RKO (cell line): ENCODE measurements around the gene CNOT3.
"Not testable (repeated sequence)": the region's sequence is repeated elsewhere in the genome, so short reads cannot be mapped to it uniquely, and the experiment has no call there.

Experiments used
- DNase-seq: peaks from one replicate; pipeline ENCODE4 v3.0.0-alpha.2; 2016; ENCODE audit warnings: low spot score

CNOT3 gene

DNA sequence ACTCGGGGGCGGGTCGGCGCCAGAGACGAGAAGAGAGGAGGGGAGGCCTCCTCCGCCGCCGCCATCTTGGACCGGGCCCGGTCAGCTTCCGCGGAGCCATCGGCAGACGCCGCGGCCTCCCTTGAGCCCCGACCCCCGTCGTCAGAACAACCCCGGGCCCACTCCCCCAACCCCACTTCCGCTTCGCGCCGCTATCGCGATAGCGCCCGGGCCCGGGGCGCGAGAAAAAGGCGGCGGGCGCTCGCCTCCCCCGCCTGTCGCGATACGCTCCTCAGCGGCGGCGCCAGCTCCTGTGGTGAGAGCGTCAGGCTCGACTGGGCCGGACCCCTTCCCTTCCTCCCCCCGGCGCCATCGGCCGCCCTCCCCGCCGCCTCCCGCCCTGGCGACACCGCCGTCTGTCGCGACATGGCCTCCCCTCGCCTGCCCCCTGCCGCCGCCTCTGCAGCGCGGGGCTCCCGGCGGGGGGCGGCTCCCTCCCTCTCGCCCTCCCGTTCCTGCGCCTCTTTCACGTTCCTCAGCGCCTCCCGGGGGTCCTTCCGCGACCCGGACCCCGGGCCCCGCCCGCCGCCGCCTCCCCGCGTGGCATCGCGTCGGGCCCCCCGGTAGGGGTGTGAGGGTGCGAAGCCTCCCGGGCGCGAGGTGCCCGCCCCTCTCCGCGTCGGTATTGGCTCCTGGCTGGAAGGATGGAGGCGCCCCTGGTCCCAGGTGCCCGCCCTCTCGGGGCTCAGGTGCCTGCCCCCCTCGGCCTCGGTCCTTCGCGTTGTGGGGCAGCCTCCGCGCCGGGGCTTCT lies at the start of gene CNOT3:
TSS of gene CNOT3 (plus strand) at position 64 of the 790 bp plus-strand sequence. CDS start 5,217 bp downstream, outside the sequence.
- DNase-seq: no peak

DNA sequence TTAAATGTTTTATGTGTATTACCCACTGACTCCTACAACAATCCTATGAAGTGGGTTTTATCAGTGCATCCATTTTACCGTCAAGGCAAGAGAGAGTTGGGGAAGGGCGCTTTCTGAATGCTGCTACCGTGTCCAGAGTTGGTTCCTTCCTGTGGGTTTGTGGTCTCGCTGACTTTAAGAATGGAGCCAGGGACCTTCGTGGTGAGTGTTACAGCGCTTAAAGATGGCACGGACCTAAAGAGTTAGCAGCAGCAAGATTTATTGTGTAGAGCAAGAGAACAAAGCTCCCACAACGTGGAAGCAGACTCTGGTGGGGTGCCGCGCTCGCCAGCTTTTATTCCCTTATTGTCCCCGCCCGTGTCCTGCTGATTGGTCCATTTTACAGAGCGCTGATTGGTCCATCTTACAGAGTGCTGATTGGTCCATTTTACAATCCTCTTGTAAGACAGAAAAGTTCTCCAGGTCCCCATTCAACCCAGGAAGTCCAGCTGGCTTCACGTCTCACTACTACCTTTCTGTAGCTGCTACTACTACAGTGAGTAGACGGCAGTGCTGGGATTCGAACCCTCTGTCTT lies 43.0 kb upstream of the CNOT3 start:
- no peak for DNase-seq

DNA sequence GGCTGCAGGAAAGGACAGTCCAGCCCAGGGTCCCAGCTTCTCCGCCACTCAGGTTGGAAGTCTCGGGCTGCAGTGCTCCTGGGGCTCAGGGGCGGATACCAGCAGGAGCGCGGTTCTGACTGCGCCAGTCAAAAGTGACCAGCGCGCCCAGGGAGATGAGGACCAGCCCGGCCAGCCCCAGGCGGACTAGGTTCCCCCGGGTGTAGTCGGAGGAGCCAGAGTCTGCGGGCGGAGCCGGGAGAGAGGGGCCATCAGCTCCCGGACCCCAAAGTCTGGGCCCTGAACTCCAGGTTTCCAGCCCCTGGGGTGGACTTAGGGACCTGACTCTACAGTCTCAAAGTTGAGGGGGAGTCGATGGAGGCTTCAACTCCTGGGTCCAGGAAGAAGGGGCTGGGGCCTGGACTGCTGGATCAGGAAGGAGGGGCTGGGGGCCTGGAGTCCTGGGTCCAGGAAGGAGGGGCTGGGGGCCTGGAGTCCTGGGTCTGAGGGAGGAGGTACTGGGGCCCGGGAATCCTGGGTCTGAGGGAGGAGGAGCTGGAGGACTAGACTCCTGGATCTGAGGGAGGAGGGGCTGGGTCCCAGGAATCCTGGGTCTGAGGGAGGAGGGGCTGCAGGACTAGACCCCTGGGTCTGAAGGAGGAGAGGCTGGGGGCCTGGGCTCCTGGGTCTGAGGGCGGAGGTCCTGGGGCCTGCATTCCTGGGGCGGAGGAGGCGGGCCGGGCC lies 42.3 kb upstream of the CNOT3 start:
- no peak for DNase-seq

DNA sequence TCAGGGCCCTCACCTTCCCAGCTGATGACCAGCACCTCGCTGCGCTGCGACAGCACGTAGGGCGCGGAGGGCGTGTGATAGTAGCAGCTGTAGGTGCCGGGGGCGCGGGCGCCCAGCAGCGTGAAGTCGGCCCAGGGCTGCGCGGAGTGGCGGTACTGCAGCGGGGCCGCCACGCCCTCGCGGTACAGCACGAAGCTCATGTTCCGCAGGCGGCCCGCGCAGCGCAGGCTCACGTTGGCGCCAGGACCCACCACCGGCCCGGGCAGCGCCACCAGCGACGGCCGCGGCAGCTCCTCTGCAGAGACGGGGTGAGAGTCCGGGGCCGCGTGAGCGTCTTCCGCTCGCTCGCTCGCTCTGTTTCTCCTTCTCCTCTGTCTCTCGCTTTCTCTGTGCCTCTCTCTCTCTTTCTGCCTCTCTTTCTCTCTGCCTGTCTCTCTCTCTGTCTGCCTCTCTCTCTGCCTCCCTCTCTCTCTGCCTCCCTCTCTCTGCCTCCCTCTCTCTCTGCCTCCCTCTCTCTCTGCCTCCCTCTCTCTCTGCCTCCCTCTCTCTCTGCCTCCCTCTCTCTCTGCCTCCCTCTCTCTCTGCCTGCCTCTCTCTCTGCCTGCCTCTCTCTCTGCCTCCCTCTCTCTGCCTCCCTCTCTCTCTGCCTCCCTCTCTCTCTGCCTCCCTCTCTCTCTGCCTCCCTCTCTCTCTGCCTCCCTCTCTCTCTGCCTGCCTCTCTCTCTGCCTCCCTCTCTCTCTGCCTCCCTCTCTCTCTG lies 41.5 kb upstream of the CNOT3 start:
- DNase-seq: peak; percentile 46

DNA sequence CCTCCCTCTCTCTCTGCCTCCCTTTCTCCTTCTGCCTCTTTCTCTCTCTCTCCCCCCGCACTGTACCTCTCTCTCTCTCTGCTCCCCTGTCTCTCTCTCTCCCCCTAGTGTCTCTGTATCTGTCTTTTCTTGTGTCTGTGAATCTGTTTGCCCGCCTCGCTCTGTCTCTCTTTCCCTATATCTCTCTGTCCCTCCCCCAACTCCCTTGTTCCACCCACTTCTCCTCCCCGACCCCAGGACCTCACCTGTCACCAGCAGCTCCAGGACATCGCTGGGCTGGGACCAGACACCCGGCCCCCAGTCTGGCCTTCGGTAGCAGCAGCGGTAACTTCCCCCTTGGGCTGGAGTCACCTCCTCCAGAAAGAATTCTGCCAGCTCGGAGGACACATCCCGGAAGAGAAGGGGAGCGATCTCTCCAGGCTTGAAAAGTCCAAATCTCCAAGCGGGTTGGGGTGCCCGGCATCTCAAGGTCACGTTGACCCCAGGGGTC lies 40.9 kb upstream of the CNOT3 start:
- peak; percentile 53 for DNase-seq

DNA sequence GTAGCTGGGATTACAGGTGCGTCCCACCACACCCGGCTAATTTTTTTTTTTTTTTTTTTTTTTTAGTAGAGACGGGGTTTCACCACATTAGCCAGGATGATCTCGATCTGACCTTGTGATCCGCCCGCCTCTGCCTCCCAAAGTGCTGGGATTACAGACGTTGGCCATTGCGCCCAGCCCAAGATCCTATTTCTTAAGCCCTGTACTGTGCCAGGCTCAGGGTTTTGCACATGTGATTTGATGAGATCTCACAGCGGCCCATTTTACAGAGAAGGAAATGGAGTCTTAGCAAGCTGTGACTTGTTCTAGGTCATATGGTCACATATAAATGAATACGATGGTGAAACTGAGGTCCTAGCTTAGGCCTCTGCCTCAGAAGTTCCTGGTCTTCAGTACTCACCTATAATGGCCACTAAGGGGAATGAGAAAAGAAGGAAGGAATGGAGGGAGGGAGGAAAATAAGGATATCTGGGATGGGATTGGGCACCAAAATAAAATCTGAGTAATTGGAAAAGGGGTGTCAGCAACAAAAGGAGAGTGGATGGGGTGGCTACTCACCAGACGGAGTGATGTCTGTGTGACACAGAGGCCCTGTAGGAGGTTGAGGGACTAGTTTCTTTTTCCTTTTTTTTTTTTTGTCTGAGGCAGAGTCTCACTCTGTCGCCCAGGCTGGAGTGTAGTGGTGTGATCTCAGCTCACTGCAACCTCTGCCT lies 38.2 kb upstream of the CNOT3 start:
- DNase-seq: no peak

DNA sequence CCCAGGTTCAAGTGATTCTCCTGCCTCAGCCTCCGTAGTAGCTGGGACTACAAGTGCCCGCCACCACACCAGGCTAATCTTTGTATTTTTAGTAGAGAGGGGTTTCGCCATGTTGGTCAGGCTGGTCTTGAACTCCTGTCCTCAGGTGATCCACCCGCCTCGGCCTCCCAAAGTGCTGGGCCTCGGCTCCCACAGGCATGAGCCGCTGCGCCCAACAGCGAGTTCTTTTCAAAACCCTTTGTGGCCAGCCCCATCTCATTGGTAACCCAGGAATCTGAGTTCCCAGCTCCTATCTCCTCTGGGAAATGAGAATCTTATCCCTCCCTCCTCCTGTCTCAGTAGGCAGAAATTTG lies 37.7 kb upstream of the CNOT3 start:
- not testable (repeated sequence) for DNase-seq

DNA sequence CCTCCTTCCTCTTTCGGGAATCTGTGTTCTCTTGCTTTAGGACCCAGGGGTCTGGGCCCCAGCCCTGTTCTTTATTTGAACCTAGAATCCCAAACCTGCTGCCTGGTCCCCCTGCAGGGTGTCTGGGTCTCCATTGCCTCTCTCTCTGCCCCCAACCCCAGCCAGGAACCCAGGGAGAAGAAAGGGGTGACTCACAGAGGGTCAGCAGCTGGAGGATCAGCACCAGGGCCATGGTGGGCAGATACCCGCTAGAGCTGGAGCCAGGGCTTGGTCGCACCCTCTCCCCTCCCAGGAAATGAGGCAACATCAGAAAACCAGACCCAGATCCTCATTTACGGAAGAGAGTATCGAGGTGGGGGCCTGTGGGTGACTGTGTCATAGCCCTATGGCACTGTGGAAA lies 37.0 kb upstream of the CNOT3 start, which contains the start of gene OSCAR:
TSS of gene OSCAR (minus strand) at position 243 of the 400 bp plus-strand sequence. CDS start at position 232, 11 bp downstream.
- DNase-seq: no peak

DNA sequence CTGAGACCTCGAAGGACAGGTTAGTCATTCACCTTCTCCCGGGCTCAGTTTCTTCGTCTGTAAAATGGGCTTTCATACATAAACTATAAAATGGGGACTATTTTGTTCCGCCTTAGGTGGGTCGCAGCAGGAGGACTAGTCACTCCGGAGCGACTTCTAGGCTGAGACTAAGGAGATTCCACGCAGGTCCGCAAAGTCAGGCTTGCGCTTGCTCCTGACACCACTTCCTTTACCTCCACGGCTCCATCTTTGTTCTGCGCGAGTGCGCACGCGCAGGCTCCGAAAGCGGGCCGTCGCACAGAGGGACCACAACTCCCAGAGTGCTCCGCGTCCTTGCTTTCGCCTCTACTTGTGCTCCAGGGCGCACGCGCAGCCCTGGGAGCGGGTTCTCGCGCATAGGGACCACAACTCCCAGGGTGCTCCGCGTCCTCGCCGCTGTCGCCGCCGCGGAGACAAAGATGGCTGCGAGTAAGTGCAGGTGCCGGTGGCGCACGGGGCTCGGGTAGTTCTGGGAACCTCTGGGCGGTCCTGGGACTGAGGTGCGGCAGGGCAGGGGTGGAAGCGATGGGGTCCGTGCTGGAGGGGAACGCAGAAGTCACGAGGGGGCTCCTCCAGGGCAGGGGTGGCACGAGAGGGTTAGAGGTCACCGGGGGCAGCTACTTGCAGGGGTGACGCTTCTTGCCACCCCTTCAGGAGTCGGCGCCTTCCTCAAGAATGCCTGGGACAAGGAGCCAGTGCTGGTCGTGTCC lies 35.0 kb upstream of the CNOT3 start, which contains the start of gene NDUFA3:
TSS of gene NDUFA3 (plus strand) at position 435 of the 749 bp plus-strand sequence. CDS start at position 459, 24 bp downstream.
- peak; percentile 98 for DNase-seq

DNA sequence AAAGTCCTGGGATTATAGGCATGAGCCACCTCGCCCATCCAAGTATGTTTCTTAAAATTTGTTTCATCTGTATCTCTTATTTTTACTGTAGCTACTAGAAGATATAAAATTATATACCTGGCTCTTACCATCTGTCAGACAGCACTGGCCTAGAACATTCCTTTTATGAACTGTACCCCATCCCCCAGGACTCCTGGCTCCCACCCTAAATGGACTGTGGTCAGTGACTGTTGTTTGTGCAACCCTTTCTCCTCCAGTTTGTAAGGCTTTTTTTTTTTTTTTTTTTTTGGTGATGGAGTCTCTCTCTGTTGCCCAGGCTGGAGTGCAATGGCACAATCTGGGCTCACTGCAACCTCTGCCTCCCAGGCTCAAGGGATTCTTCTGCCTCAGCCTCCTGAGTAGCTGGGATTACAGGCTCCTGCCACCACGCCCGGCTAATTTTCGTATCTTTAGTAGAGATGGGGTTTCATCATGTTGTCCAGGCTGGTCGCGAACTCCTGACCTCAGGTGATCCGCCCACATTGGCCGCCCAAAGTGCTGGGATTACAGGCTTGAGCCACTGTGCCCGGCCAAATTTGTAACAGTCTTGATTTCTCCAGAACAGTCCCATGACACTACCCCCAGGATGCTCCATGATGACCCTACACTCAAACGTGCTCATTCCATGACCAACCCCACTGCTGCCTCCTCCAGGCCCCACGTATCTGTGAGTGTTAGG lies 32.4 kb upstream of the CNOT3 start:
- DNase-seq: no peak

DNA sequence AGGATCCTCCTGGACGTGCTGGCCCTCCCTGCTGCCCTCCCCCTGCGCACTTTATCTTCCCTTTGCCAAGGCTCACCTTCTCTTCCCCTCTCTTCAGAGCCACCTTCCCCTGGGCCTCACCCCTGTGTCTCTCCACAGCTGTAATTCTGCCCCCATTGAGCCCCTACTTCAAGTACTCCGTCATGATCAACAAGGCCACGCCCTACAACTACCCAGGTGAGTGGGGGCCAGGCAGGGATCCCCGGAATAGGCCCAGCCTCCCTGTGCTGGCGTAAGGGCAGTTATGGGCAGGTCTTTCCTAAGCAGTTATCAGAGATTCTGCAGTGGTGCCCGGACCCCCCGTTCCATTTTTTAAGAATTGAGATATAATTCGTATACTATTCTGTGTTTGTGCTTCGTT lies 31.8 kb upstream of the CNOT3 start:
- DNase-seq: no peak

DNA sequence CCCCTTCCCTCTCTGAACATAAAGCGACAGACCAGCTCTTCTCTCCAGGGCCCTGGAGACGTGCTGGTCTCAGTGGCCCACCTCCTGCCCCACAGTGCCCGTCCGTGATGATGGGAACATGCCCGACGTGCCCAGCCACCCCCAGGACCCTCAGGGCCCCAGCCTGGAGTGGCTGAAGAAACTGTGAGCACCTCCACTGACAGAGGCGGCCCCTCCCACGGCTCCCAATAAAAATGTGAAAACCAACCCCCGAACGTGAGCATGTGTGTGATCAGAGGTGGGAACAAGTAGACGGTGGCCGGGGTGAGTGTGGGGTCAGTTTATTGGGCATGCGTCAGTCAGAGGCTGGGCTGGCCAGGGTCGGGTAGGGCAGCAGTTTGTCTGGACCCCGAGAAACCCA lies 30.8 kb upstream of the CNOT3 start:
- no peak for DNase-seq

DNA sequence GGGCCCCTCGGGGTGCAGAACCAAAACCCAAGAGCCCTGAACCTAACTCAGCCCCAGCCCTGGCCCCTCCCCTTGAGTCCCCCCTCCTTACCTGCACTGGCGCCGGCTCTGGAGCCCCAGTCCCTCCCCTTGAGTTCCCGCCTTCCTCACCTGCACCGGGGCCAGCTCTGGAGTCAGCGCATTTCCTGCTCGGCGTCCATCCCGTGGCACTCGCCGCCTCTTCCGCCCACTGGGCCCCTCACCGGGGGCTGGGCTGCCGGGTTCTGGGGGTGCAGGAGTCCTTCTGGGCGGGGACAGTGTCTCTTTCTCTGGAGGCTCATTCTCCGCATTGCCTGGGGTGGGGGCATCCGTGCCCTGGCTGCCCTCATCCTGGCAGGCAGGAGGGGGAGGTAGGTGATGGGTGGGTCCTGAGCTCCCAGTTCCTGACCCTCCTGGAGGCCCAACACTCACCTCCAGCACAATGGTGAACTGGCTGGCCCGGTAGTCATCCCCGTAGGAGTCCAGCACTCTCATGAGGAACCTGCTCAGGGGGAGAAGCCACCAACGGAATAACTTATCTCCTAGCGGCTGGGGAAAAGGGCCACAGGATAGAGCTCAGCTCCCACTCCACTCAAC lies 29.6 kb upstream of the CNOT3 start:
- DNase-seq: no peak

DNA sequence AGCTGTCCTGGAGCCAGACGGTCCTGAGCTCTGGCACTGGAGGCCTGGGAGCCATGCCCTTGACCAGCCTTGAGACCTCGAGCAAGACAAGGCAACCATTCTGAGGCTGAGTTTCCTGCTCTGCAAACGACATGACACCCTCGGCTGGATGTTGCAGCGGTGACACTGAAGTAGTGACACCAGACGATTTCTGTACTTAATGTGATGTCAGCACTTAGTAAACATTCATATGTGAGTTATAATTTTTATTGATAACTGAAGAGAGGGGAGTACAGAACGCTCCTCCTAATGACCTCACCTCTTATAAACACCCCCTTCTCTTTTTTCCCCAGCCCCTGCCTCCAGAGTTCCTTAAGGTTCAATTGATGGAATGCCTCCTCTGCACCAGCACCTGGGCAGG lies 29.1 kb upstream of the CNOT3 start:
- no peak for DNase-seq

DNA sequence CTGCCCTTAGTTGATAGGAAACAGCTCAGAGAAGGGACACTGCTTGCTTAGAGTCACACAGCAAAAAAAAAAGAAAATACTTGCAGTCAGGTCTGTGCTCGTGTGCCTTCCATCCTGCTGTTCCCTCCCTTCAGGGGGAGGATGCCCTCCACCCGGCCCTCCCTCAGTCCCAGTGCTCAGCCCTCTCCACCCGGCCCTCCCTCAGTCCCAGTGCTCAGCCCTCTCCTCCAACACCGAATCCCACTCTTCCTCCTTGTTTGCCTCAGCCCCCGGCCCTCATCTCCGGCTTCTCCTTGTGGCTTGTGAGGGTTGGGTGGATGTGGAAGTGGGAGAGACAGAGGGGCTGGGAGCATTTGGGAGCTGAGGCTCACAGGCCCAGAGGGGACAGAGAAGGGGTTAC lies 27.9 kb upstream of the CNOT3 start:
- no peak for DNase-seq

DNA sequence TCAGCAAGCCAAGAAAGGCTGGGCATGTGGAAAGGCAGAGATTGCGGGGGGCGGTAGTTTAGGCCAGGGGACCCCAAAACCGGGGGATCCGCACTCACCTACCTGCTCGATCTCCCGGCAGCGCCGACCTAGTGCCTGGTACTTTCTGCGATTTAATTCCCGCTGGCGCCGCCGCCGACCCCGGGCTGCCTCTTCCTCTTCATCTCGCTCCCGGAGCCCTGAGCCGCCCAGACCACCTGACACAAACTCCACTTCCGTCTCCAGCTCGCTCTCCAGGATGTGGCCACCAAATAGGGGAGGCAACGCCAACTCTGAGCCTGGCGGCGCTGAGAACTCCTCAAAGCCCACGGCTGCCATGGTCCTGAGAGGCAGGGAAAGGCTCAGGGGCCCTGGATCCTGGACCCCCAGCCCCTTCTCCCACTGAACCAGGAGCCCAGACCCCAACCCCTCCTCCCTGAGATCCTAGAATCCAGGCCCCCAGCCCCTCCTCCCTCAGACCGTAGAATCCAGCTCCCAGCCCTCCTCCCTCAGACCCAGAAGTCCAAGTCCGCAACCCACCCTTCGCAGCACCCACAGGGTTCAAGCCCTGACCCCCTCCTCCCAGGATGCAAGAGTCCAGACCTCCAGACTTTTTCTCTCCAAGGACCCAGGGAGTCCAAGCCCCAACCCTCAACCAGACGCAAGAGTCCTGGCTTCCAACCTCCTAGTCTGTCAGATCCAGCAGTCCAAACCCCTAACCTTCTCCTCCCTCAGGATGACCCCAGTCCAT lies 23.0 kb upstream of the CNOT3 start:
- DNase-seq: no peak

DNA sequence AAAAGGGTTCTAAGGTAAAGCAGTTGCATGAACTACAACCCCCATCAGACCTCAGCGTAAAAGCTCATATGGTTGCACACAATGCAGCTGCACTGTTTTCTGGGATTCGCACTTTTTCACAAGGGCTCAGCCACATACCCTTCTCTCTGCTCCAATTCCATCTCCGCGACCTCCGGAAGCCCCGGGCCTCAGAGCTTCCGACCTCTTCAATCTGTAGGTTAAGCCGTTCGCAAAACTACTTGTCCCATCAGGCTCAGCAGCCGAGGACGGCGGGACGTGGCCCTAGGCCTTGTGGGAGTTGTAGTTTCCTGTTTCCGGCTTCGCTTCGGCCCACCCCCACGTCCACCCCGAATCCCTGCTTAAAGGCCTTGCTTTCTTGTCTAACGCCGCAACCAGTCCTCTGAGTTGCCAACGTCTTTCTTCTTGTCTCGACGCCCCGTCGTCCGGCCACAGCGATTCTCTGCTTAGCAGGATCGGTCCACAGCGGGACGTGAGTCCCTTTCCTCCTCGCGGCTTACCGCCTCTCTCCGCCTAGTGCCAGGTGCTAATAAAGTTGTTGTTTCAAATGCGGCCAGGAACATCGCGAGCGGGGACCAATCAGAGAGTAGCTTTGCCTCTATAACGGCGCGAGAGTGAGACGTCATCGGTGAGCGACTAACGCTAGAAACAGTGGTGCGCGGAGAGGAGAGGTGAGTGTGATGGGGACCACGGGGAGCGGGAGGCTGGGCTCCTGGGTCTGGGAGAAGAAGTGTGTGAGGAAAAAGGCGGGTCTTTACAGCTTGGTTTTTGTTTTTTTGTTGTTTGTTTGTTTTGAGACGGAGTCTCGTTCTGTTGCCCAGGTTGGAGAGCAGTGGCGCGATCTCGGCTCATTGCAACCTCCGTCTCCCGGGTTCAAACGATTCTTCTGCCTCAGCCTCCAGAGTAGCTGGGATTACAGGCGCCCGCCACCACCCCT lies 22.2 kb upstream of the CNOT3 start, which contains the start of the genes PRPF31 and TFPT:
TSS of gene PRPF31 (plus strand) at position 646 of the 955 bp plus-strand sequence. CDS start 2,525 bp downstream, outside the sequence.
TSS of gene TFPT (minus strand) at position 549 of the 955 bp plus-strand sequence. CDS start at position 161, 388 bp downstream.
- DNase-seq: peak; percentile 96
